NOMO-1 treated with DMSO at 0.1 percent for 48 hours (cell line): ENCODE results near the gene STX3.

Experiments
- DNase-seq: peaks from one replicate; lab custom pipeline; 2025; ENCODE audit not compliant: unreplicated experiment; lab: John Stamatoyannopoulos, UW

Gene STX3

GRCh38 chr11:59754859-59755700 lies at the start of gene STX3:
STX3 (plus strand) TSS chr11:59755376; CDS start chr11:59755606, 230 bp downstream.
- DNase-seq, result peak; percentile 57

- DNase-seq, result no peak
These were observed 48.5 kb upstream of the STX3 start for GRCh38 chr11:59706518-59707285.

- no peak for DNase-seq
These were observed 47.8 kb upstream of the STX3 start for GRCh38 chr11:59707371-59707770.

- DNase-seq, result no peak
These were observed 46.6 kb upstream of the STX3 start for GRCh38 chr11:59708537-59708936.

GRCh38 chr11:59710136-59710847 lies 44.9 kb upstream of the STX3 start:
- DNase-seq, result no peak

GRCh38 chr11:59713745-59714144 lies 41.4 kb upstream of the STX3 start, which contains the start of gene OR10V1:
OR10V1 (minus strand) TSS chr11:59713845; CDS start chr11:59713845, 0 bp downstream.
- DNase-seq, result no peak

GRCh38 chr11:59716051-59716450 lies 39.1 kb upstream of the STX3 start:
- no peak for DNase-seq

- no peak for DNase-seq
These were observed 35.6 kb upstream of the STX3 start for GRCh38 chr11:59719556-59719955.

GRCh38 chr11:59724066-59724465 lies 31.1 kb upstream of the STX3 start:
- DNase-seq, result no peak

GRCh38 chr11:59727426-59727825 lies 27.8 kb upstream of the STX3 start:
- DNase-seq, result no peak

- no peak for DNase-seq
These were observed 27.0 kb upstream of the STX3 start for GRCh38 chr11:59728154-59728553.

GRCh38 chr11:59728913-59729312 lies 26.3 kb upstream of the STX3 start:
- peak; percentile 37 for DNase-seq

GRCh38 chr11:59729834-59730233 lies 25.3 kb upstream of the STX3 start:
- DNase-seq, result peak; percentile 8

- DNase-seq, result no peak
These were observed 24.1 kb upstream of the STX3 start for GRCh38 chr11:59730896-59731565.

- no peak for DNase-seq
These were observed 9.1 kb upstream of the STX3 start for GRCh38 chr11:59746111-59746510.

GRCh38 chr11:59753650-59754493 lies 1.3 kb upstream of the STX3 start:
- peak; percentile 77 for DNase-seq

- DNase-seq, result peak; percentile 29
These were observed 700 bp upstream of the STX3 start for GRCh38 chr11:59754494-59754858.

- DNase-seq, result peak; percentile 29
These were observed 753 bp downstream of the STX3 start for GRCh38 chr11:59755701-59756557.

GRCh38 chr11:59756558-59756840 lies 1.3 kb downstream of the STX3 start:
- no peak for DNase-seq
